ENCODE data around the gene IRF1. TPM values are rescaled to one million over a fixed set of nuclear protein-coding genes. Genes with fewer than 3 reads are reported as not detected.

IRF1 gene
- 17.1 and 24.6 TPM in 2 replicates for total RNA-seq (ENCODE audit: low replicate concordance)

- peak; percentile 2 for TF ChIP-seq CTCF (IDR thresholded peaks at IDR 0.05; ENCODE audit: insufficient read depth, low read length)
- H3K4me3 ChIP-seq (ENCODE audit: low read depth, low read length): peak within 1 kb of the TSS; percentile 77
These were observed at the start of gene IRF1 for GRCh38 chr5:132490484-132491367. Gene IRF1, minus strand, starts transcription at chr5:132490773. Its CDS starts 1,295 bp downstream, at chr5:132489478.

GRCh38 chr5:132540149-132540548, 49.6 kb upstream of the IRF1 start:
- no peak for DNase-seq (ENCODE audit: low read depth)
- no peak for TF ChIP-seq CTCF (IDR thresholded peaks at IDR 0.05; ENCODE audit: insufficient read depth, low read length)
- H3K4me3 ChIP-seq (ENCODE audit: low read depth, low read length): no peak overlapping the region

More at GRCh38 chr5:132490484-132491367, at the start of gene IRF1:
- DNase-seq (ENCODE audit: low read depth): peak; percentile 96

- no peak for TF ChIP-seq CTCF (IDR thresholded peaks at IDR 0.05; ENCODE audit: insufficient read depth, low read length)
- H3K4me3 ChIP-seq (ENCODE audit: low read depth, low read length): no peak overlapping the region
- DNase-seq (ENCODE audit: low read depth): no peak
These were observed 49.1 kb upstream of the IRF1 start for GRCh38 chr5:132539716-132540115.

GRCh38 chr5:132530946-132531345, 40.4 kb upstream of the IRF1 start:
- no peak for DNase-seq (ENCODE audit: low read depth)
- H3K4me3 ChIP-seq (ENCODE audit: low read depth, low read length): no peak overlapping the region
- TF ChIP-seq CTCF (IDR thresholded peaks at IDR 0.05; ENCODE audit: insufficient read depth, low read length): no peak

GRCh38 chr5:132528866-132529634, 38.5 kb upstream of the IRF1 start:
- TF ChIP-seq CTCF (IDR thresholded peaks at IDR 0.05; ENCODE audit: insufficient read depth, low read length): no peak
- H3K4me3 ChIP-seq (ENCODE audit: low read depth, low read length): no peak overlapping the region
- no peak for DNase-seq (ENCODE audit: low read depth)

- no peak overlapping the region for H3K4me3 ChIP-seq (ENCODE audit: low read depth, low read length)
- TF ChIP-seq CTCF (IDR thresholded peaks at IDR 0.05; ENCODE audit: insufficient read depth, low read length): no peak
- DNase-seq (ENCODE audit: low read depth): no peak
These were observed 37.4 kb upstream of the IRF1 start for GRCh38 chr5:132528021-132528420.
